ENCODE data around the gene HHATL. TPM values are rescaled to one million over a fixed set of nuclear protein-coding genes. Genes with fewer than 3 reads are reported as not detected.

The HHATL gene, protein sequence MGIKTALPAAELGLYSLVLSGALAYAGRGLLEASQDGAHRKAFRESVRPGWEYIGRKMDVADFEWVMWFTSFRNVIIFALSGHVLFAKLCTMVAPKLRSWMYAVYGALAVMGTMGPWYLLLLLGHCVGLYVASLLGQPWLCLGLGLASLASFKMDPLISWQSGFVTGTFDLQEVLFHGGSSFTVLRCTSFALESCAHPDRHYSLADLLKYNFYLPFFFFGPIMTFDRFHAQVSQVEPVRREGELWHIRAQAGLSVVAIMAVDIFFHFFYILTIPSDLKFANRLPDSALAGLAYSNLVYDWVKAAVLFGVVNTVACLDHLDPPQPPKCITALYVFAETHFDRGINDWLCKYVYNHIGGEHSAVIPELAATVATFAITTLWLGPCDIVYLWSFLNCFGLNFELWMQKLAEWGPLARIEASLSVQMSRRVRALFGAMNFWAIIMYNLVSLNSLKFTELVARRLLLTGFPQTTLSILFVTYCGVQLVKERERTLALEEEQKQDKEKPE
- total RNA-seq (not detected), total RNA-seq (0 to 0.41 (median 0) reads per million in 29 experiments)
- total RNA-seq (2013): not detected

GRCh38 chr3:42702066-42702951, at the start of gene HHATL:
Gene HHATL, minus strand, starts transcription at chr3:42702798. Its CDS starts 1,972 bp downstream, at chr3:42700826.
- no peak within 1 kb of the TSS for H3K27ac Mint-ChIP-seq
- Histone ChIP-seq H3K9me3 (no peaks in the 10 kb centered on the region), H3K4me1 (ENCODE audit: control insufficient read depth in 1 of 2, extremely low read depth in 1 of 2, insufficient read depth in 2 of 2, low read length in 2 of 2) (peaks cover 0 to 19% of the 10 kb centered on the region in 2 experiments), H3K4me3 (ENCODE audit: control insufficient read depth in 1 of 2, extremely low read depth in 1 of 2, low read length in 1 of 2) (no peak within 1 kb of the TSS), H3K27ac (ENCODE audit: low read length) (no peak within 1 kb of the TSS), H3K27me3 (replicated peaks in 1 of 2; ENCODE audit: control insufficient read depth in 2 of 2, extremely low read depth in 1 of 2, insufficient read depth in 2 of 2, low read length in 1 of 2) (peaks cover 0 to 56% of the 10 kb centered on the region in 2 experiments), H3K36me3 (ENCODE audit: control insufficient read depth in 2 of 2, extremely low read depth in 1 of 2, insufficient read depth in 1 of 2, low read length in 1 of 2) (no peaks in the 10 kb centered on the region)
- DNase-seq (peak in 1 of 35 experiments; percentile 9), ATAC-seq (replicated peaks in 1 of 4) (no peak)
- H3K27me3 Mint-ChIP-seq: peaks cover 0 to 5% of the 10 kb centered on the region in 2 donors
- CTCF ChIA-PET: no interaction called here
- H3K4me3 Mint-ChIP-seq: no peak within 1 kb of the TSS
- WGBS (ENCODE audit: insufficient coverage): 86% methylated on average over 12 of the region's 21 CpGs
- H3K36me3 Mint-ChIP-seq: no peaks in the 10 kb centered on the region
- no peaks in the 10 kb centered on the region for H3K9me3 Mint-ChIP-seq
- POLR2A ChIA-PET: no interaction called here
- peaks cover 0 to 11% (median 5%) of the 10 kb centered on the region in 3 donors for H3K4me1 Mint-ChIP-seq

DNA sequence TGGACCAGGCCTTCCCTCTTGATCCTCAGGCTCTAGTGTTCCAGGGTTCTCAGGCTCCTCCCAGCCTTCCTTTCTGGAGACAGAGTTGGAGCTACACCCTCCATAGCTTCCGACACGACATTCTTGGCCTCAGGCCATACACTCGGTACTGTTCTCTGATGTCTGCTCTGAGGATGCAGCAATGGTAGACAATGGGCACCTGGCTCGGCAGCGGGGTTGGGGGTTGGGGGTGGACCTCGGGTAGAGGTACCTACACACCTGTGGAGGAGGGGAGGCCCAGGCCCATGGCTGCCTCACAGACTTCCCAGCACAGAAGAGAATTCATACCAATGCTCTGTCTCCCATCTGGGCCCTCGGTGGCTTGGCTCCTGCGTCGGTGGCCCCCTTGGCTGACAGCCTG, 49.0 kb upstream of the HHATL start:
- H3K9me3 ChIP-seq: no peaks in the 10 kb centered on the region
- ChIA-PET POLR2A (interaction anchor here in 1 of 2 donors (0.6 kb wide), 1 partner anchor 520 kb away, joined by 4 read pairs; no protein-coding TSS in a partner anchor), CTCF (interaction anchor here in 1 of 2 donors (0.7 kb wide), 1 partner anchor 18 kb away, joined by 3 read pairs; no protein-coding TSS in a partner anchor)
- H3K4me3 Mint-ChIP-seq: no peak overlapping the region
- H3K27me3 ChIP-seq (replicated peaks in 1 of 2; ENCODE audit: control insufficient read depth in 2 of 2, extremely low read depth in 1 of 2, insufficient read depth in 2 of 2, low read length in 1 of 2): no peaks in the 10 kb centered on the region
- no peaks in the 10 kb centered on the region for H3K9me3 Mint-ChIP-seq
- no peak overlapping the region for H3K4me3 ChIP-seq (ENCODE audit: control insufficient read depth in 1 of 2, extremely low read depth in 1 of 2, low read length in 1 of 2)
- no peak overlapping the region for H3K27ac ChIP-seq (ENCODE audit: low read length)
- peaks cover 23 to 34% (median 32%) of the 10 kb centered on the region in 3 donors for H3K4me1 Mint-ChIP-seq
- H3K4me1 ChIP-seq (ENCODE audit: control insufficient read depth in 1 of 2, extremely low read depth in 1 of 2, insufficient read depth in 2 of 2, low read length in 2 of 2): peaks cover 18 to 34% of the 10 kb centered on the region in 2 experiments
- WGBS (ENCODE audit: insufficient coverage): 100% methylated on average over 5 of the region's 9 CpGs
- no peaks in the 10 kb centered on the region for H3K36me3 Mint-ChIP-seq
- ATAC-seq (replicated peaks in 1 of 4) (no peak), DNase-seq (no peak)
- no peaks in the 10 kb centered on the region for H3K27me3 Mint-ChIP-seq
- no peaks in the 10 kb centered on the region for H3K36me3 ChIP-seq (ENCODE audit: control insufficient read depth in 2 of 2, extremely low read depth in 1 of 2, insufficient read depth in 1 of 2, low read length in 1 of 2)
- no peak overlapping the region for H3K27ac Mint-ChIP-seq

DNA sequence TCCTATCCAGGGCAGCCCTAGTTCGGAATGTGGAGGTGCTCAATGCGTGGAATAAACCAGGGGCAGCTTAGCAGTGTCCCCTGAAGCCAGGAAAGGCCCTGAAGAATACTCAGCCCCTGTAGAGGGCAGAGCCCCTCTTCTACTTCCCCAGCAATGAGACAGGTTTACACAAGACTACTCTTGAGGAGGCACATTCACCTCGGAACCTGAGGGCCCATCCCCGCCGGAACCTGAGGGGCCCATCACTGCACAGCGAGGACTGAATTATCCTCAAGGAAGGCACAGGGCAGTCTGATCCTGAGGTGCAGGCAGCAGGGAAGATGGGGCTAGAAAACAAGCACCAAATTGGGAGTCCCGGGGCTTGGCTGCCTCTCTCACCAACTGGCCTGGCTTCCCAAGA, 48.2 kb upstream of the HHATL start:
- no peaks in the 10 kb centered on the region for H3K36me3 ChIP-seq (ENCODE audit: control insufficient read depth in 2 of 2, extremely low read depth in 1 of 2, insufficient read depth in 1 of 2, low read length in 1 of 2)
- H3K27me3 ChIP-seq (replicated peaks in 1 of 2; ENCODE audit: control insufficient read depth in 2 of 2, extremely low read depth in 1 of 2, insufficient read depth in 2 of 2, low read length in 1 of 2): no peaks in the 10 kb centered on the region
- Mint-ChIP-seq H3K27me3 (no peaks in the 10 kb centered on the region), H3K4me1 (peaks cover 25 to 39% (median 33%) of the 10 kb centered on the region in 3 donors), H3K36me3 (no peaks in the 10 kb centered on the region), H3K9me3 (no peaks in the 10 kb centered on the region), H3K4me3 (no peak overlapping the region), H3K27ac (no peak overlapping the region)
- 91% methylated on average over 5 of the region's 7 CpGs for WGBS (ENCODE audit: insufficient coverage)
- no peak for ATAC-seq (replicated peaks in 1 of 4)
- no peak overlapping the region for H3K4me3 ChIP-seq (ENCODE audit: control insufficient read depth in 1 of 2, extremely low read depth in 1 of 2, low read length in 1 of 2)
- H3K9me3 ChIP-seq: no peaks in the 10 kb centered on the region
- ChIA-PET CTCF (no interaction called here), POLR2A (interaction anchor here in 1 of 2 donors (0.5 kb wide), 1 partner anchor 121 kb away, joined by 3 read pairs; no protein-coding TSS in a partner anchor)
- no peak for DNase-seq
- peaks cover 18 to 40% of the 10 kb centered on the region in 2 experiments for H3K4me1 ChIP-seq (ENCODE audit: control insufficient read depth in 1 of 2, extremely low read depth in 1 of 2, insufficient read depth in 2 of 2, low read length in 2 of 2)
- H3K27ac ChIP-seq (ENCODE audit: low read length): no peak overlapping the region

DNA sequence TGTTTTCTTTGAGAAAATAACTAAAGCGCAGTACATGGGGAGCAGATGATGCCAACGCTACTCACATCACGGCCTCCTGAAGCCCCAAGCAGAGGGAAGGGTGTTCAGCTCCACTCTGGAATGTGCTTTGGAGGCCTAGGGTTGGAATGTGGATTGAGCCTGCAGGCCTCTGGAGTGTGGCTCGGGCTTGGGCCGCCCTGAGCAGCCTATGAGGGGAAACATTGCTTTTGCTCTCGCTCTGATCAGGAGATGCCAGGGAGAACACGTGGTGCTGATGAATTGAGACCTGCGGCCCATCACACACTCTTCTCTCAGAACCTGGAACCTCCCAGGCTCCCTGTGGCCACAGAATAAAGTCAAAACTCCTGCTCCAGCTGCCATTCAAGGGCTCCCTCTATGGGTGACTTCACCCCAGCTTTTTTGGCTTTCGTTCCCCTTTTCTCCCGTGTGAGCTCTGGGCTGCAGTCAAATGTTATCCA, 47.2 kb upstream of the HHATL start:
- Histone ChIP-seq H3K4me3 (ENCODE audit: control insufficient read depth in 1 of 2, extremely low read depth in 1 of 2, low read length in 1 of 2) (no peak overlapping the region), H3K27ac (ENCODE audit: low read length) (no peak overlapping the region), H3K9me3 (no peaks in the 10 kb centered on the region), H3K27me3 (replicated peaks in 1 of 2; ENCODE audit: control insufficient read depth in 2 of 2, extremely low read depth in 1 of 2, insufficient read depth in 2 of 2, low read length in 1 of 2) (no peaks in the 10 kb centered on the region), H3K4me1 (ENCODE audit: control insufficient read depth in 1 of 2, extremely low read depth in 1 of 2, insufficient read depth in 2 of 2, low read length in 2 of 2) (peaks cover 18 to 40% of the 10 kb centered on the region in 2 experiments), H3K36me3 (ENCODE audit: control insufficient read depth in 2 of 2, extremely low read depth in 1 of 2, insufficient read depth in 1 of 2, low read length in 1 of 2) (no peaks in the 10 kb centered on the region)
- ChIA-PET POLR2A (no interaction called here), CTCF (no interaction called here)
- DNase-seq (peak in 1 of 35 experiments; percentile 19), ATAC-seq (replicated peaks in 1 of 4) (no peak)
- no peaks in the 10 kb centered on the region for H3K36me3 Mint-ChIP-seq
- WGBS (ENCODE audit: insufficient coverage): 74% methylated on average over 9 of the region's 10 CpGs
- no peaks in the 10 kb centered on the region for H3K9me3 Mint-ChIP-seq
- no peak overlapping the region for H3K27ac Mint-ChIP-seq
- H3K4me1 Mint-ChIP-seq: peaks cover 23 to 39% (median 26%) of the 10 kb centered on the region in 3 donors
- no peaks in the 10 kb centered on the region for H3K27me3 Mint-ChIP-seq
- no peak overlapping the region for H3K4me3 Mint-ChIP-seq

DNA sequence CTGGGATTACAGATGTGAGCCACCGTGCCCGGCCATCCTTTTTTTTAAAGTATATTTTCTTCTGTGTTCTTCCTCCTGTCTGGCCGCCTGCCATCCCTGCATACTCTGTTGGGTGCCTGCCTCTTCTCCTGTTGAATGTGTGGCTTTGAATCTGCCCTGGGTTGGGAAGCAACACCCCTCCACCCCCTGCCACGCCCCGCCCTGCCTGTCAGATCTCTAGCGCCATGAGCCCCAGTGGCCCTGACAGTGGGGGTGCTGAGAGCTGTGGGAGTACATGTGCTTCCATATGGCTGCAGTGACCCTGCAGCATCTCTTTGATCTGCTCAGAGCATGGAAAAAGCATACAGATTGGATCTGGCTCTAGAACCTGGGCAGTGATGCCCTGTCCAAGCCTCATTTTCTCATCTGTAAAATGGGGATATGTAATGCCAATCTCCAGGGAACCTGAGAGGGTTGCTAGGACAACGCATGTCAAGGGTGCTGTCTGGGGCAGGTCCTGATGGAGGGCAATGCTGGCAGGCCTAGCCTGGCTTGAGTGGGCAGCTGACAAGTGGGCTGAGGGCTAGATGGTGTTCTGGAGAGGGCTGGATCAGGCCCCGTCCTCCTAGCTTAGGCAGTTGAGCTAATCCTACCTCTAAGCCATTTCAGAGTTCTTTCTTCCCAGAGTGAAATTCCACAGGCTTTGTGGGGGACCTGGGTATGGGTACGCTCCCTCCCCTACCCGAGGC, 46.6 kb upstream of the HHATL start:
- WGBS (ENCODE audit: insufficient coverage): 87% methylated on average over 5 of the region's 10 CpGs

More for the DNA sequence above, 46.6 kb upstream of the HHATL start:
- Histone ChIP-seq H3K36me3 (ENCODE audit: control insufficient read depth in 2 of 2, extremely low read depth in 1 of 2, insufficient read depth in 1 of 2, low read length in 1 of 2) (no peaks in the 10 kb centered on the region), H3K4me3 (ENCODE audit: control insufficient read depth in 1 of 2, extremely low read depth in 1 of 2, low read length in 1 of 2) (no peak overlapping the region), H3K27me3 (replicated peaks in 1 of 2; ENCODE audit: control insufficient read depth in 2 of 2, extremely low read depth in 1 of 2, insufficient read depth in 2 of 2, low read length in 1 of 2) (no peaks in the 10 kb centered on the region), H3K9me3 (no peaks in the 10 kb centered on the region), H3K4me1 (ENCODE audit: control insufficient read depth in 1 of 2, extremely low read depth in 1 of 2, insufficient read depth in 2 of 2, low read length in 2 of 2) (peaks cover 18 to 45% of the 10 kb centered on the region in 2 experiments), H3K27ac (ENCODE audit: low read length) (no peak overlapping the region)
- H3K4me3 Mint-ChIP-seq: peak overlapping the region in 1 of 3 donors; percentile 33
- no peaks in the 10 kb centered on the region for H3K36me3 Mint-ChIP-seq
- H3K27ac Mint-ChIP-seq: peak overlapping the region; percentile 44 to 83
- ChIA-PET POLR2A (no interaction called here), CTCF (interaction anchor here in 1 of 2 donors (1.3 kb wide), 1 partner anchor 167 kb away, joined by 3 read pairs; no protein-coding TSS in a partner anchor)
- H3K27me3 Mint-ChIP-seq: no peaks in the 10 kb centered on the region
- peaks cover 26 to 41% (median 31%) of the 10 kb centered on the region in 3 donors for H3K4me1 Mint-ChIP-seq
- ATAC-seq (replicated peaks in 1 of 4): no peak
- no peaks in the 10 kb centered on the region for H3K9me3 Mint-ChIP-seq
- DNase-seq: no peak
